GM19351 (cell line): ENCODE results near the gene GMPR.

Experiments used
- ATAC-seq: cut with Tn5 transposase; IDR thresholded peaks from one replicate; pipeline ENCODE4 v1.9.1; 2021; ENCODE audit warnings: mild to moderate bottlenecking, moderate library complexity; ENCODE audit not compliant: unreplicated experiment

Gene GMPR

DNA sequence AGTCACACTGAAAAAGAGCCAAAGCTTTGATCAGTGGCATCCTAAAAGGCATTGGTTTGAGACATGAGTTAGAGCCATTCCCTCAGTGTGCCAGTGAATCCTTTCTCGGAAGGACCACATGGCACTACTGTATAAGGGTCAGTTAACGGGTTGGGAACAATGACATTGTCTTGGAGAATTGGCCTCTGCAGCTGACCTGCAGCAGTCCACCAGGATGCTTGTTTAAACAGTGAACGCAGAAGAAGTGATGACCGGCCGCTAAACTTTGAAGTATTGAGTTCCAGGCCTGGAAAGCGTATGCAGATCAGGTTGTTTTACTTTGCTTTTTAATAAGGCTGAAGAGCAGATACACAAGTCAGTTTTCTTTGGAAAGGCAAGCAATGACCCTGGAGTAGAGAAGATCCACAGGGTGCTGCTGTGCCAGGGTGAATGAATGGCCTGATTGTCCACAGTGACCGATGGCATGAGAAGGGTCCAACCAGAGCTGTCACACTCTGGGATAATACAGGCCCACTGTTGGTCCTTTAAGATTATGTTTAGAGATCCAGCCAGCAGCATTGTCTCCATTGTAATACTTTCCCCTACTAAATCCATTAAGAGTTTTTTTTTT, 57.8 kb downstream of the GMPR start:
- no peak for ATAC-seq

DNA sequence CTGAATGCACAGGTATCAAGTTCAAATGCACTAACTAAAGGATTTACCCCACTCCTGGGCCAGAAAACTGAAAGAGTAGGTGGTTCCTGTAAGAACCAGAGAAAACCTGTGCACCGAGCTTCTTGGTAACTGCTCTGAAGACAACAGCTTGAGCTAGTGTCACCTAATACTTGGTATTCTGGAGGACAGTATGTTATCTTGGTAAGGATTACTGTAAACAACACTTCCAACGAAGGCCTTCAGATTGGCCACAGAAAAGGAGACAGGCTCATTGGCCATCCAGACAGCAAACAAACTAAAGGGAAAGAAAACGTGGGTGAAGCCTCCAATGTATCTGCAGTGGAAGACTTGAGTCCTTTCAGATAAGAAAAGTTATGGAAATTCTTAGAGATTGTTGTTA, 61.5 kb downstream of the GMPR start:
- ATAC-seq: no peak

DNA sequence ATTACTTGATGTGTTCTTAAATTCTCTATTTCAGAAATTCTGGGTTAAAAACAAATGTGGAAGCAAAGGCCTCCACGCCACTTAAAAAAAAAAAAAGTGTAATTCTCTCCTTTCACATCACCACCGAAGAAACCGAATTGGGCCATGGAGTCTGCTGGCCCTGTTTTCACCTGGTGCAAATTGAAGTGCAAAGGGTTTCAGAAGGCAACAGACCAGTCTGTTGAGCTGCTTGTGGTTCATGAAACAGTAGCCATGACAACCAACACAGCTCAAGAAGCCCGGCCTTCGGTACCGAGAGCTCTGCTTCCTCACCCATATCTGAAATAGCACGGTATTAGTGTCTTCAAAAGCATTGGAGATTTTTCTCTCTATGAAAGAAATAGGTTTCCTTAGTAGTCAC, 63.1 kb downstream of the GMPR start:
- ATAC-seq: peak; percentile 57

DNA sequence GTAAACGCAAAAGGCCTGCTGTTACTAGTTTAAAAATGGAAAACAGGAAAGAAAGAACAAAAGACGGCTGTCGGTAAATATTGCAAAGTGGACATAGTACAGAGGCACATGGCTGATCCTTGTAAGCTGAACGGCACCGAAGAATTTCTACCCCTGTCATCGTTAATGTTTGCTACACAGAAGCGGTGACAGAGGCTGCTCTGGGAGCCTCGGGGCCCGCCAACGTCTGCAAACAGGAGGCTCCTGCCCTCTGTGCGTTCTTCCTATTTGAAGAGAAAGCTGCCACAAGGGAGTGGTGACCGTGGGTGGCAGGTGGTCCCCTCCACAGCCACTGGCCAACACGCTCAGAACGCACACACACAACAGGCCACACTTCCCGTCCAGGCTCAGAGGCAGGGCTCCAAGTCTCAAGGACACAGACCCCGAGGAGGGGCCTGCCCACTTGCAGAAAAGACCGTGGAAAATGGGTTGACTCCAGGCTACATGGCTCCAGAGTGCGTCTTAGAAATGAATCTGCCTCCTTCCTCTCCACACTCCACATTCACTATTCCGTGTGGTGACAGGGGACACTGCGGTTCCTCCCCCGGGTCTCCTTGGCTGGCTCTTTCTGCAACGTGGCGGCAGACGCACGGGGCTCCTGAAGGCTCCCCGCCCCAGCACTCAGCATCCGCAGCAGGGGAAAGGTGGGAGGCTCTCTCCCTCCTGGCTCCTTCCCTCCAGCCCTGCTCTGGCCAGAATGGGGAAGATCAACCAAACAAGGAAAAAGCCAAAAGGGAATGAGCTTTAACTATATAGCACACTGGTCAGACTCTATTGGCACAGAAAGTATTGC, 64.5 kb downstream of the GMPR start:
- ATAC-seq: no peak

DNA sequence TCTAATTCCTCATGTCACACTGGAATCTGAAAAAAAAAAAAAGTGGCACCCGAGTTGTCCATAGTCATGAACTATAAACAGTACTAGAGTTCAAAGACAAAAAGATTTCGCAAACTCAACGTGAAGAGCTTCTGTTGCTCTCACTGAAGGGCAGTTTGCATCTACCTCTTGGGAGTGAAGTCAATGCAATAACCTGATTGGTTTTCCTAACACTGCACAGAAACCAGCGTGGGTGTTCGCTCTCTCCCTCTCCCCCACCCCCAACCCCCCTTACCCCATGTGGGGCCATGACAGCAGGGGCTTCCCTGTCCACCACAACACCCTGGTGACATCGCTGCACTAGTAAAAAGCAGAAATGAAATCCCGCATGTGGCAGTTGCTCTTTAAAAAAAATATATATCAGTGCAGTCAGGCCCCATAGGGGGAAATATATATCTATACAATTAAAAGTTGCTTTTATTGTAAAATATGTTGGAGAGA, 66.9 kb downstream of the GMPR start:
- peak; percentile 82 for ATAC-seq

DNA sequence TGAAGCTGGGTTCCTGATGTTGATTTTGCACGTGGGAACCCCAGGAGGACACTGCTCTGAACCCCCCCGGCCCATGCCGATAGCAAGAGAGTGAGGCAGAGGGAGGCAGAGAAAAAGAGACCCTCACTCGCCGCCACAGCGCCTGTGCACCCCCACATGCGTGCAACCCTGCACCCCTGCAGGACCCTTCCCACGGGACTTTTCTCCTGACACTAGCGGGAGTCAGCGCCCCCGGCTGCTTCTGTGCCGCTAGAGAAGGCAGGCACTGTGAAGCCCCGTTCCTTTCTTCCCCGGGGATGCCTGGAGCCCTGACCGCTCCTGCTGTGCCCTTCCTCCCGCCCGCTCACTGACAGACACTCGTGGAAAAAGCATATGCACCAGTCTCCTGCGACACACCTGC, 67.4 kb downstream of the GMPR start:
- ATAC-seq: peak; percentile 28

DNA sequence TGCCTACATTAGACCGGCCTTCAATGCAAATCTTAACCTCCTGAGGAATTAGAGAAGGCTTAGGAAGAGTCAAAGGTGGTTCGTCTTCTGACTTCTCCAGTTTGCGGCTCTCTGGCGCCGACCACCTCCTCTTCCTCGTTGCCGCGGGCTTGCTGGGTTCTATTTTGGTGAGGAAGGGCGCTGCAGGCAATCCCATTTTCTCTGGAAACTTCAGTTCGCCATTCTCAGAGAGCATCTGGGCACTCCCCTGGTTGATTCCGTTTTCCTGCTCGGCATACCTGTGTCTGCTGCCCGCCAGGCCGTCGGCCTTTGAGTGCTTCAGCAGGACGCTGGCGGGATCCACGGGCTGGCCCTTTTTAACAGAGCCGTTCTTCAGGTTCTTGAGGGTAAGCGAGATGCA, 67.9 kb downstream of the GMPR start:
- ATAC-seq: no peak

DNA sequence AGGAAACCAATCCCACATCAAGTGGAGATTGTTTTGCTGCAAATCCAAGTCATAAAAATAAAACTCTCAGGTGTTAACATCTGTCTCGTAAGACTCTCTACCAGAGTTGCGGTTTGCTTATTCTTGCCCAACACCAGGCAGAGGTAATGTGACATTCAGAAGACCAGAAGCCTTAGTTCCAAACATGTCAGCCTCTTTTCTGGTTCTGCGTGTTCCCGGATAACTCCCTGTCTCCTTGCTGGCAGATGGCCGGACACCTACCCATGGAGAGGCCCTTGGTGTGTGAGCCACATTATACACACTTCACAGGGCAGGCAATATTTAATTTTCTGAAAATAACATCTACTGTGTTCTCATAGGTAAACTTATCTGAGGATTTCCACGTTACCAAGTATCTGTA, 73.4 kb downstream of the GMPR start:
- ATAC-seq: no peak

DNA sequence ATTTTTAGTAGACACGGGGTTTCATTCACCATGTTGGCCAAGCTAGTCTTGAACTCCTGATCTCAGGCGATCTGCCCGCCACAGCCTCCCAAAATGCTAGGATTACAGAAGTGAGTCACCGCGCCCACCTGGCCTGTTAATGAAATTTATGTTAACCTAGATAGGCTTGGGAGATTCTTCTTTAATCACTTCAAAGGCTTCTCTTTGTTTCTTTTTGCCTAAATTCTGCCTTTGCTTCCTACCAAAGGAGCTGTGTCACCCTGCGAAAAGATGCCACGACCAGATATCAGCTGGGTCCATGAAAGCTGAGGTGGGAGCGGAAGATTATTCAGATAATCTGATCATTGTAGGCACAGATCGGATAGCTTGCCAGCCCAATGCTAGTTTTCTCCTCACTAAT, 75.3 kb downstream of the GMPR start:
- no peak for ATAC-seq

DNA sequence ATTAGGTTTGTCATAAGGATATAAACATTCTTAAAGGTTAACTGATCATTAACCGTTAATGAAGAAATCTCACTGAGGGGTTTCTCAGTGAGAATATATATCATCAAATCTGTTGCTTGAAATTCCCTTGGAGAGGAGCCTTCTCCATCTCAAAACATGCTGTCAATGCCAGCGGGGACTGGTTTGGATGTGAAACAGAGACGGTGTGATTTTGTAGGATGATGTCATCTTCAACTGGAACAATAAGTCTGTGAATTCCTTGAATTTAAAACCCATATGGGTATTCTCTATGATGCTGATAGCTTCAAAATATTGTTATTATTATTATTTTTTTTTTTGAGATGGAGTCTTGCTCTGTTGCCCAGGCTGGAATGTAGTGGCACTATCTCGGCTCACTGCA, 75.9 kb downstream of the GMPR start:
- ATAC-seq: no peak

DNA sequence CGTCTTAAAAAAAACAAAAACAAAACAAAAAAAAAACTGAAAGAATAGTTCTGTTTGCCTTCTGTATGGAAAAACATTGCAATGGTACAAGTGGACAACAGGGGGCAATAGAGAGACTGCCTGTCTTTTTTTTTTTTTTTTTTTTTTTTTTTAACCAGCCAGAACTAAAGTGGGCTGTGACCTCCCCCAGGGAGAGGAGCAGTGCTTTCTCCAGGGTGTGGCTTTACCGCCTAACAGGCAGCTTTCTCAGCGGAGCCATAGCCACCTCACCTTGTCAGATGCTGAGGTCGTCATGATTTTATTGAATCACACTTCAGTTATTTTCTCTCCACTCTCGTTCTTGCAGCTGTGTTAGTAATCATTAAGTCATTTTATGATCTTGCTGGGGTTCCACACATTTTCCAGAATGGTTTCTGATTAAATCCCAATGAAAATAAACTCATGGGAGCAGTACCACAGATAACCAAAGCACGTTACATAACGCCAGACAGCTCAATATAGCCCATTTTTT, 78.4 kb downstream of the GMPR start:
- ATAC-seq: no peak

DNA sequence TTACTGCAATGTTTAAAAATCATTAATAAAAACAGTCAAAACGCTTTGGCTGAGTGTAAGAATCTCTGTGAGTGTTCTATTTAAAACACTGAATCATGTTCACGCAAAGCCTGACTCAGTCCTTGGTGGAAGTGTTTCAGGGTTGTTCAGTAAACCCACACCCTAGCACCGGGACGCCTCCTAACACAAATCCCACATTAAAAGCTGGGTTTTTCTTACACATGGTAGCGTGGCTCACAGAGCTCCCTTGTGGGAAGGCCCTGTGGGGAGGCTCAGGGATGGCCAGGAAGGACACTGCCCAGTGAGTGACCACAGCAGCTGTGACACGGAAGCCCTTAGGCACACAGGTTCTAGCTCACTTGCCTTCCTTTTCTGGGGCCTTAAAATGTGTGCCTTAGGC, 80.2 kb downstream of the GMPR start:
- ATAC-seq: no peak

DNA sequence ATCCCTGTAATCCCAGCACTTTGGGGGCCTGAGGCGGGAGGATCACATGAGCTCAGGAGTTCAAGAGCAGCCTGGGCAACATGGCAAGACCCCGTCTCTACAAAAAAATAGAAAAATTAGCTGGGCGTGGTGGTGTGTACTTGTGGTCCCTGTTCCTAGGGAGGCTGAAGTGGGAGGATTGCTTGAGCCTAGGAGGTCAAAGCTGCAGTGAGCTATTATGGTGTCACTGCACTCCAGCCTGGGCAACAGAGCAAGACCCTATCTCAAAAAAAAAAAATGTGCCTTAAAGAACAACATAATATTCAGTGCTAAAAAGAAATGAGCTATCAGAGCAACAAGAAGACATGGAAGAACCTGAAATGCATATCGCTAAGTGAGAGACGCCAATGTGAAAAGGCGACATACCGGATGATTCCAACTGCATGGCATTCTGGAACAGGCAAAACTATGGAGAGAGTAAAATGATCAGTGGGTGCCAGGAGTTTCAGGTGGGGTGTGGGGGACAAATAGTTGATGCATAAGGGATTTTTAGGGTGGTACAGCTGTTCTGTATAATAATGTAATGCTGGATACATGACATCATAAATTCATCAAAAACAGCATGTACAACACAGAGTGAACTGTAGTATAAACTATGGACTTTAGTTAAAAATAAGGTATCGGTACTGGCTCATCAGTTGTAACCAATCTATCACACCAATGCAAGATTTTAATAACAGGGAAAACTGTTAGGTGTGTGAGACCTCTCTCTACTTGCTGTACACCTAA, 80.8 kb downstream of the GMPR start:
- ATAC-seq: no peak

DNA sequence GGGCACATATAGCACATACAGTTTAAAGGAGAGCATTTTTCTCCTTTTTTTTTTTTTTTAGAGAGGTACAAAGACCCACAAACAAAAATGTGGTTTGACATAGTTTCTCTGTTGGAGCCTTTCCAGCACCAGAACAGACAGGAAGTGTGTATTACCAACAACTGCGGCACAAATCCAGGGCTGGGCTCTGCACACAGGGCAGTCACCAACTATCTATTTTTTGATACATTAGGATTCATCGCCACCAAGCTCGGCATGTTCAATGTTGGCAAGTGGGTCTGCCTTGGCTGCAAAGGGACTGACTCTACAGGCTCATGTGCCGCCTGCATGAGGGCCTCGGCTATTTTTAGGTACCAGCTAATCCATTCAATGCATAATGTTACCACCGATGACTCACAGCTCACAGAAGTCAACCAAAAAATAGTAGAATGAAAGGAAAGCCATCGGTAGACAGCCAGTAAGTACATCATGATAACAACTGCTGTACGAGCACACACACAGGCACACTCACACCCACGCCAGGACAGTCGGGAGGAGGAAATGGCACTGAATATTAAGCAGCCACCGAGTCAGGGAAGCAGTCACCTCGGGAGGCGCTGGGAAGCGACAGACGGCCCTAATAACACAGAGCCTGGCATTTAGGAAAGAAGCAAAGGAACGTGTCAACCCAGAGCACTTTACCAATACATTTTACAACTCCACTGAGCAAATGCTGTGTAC, 81.6 kb downstream of the GMPR start:
- peak; percentile 56 for ATAC-seq

DNA sequence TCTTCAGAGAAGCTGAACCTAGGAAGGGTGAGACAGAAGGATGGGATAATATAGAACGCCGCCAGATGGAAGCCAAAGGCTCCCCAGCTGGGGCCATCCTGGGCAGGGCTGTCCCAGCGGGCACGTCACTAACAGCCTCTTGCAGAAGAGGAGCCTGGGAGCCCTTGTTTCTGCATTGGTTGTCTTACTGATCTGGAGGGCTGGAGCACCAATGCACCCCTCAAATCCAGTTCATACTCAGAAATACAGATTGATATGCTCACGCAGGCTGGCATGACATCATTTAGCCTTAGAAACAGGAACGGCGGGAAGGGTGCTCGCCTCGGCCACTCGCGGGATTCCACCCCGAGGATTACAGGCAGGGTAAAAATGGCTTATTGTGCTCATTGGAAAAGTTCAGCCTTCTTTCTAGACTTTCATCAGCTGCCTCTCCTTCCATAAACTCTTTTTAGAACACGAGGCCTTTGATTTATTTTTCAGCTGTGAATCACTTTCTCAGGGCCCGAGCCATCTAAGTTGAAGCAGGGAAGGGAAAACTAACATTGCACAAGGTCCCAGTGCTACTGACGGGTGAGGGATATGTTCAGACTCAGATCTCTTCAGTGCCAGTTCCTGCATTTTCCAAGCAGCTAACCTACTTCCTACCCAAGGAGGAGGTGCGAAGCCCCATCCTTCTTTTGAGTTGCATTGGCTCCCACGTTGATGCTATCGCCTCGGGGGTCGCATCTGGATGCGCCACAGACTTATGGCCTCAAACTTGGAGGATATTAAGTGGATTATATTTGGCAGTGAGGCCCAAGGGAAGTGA, 82.3 kb downstream of the GMPR start:
- ATAC-seq: no peak

DNA sequence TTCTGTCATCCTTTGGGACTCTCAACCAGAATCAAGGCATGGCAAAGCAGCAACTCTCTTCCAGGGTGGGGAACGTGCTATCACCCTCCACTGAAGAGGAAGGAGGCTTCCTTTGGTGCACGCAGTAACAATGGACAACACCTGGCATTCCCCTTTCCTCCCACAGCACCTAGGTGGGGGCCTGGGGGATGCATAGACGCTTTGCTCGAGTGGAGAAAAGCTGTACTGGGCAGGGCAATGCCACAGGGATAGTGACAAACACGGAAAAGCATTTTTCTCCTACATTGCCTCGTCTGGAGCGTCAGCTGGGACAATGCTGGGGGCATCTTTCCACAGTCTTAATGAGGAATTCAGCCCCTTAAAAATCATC, 82.9 kb downstream of the GMPR start:
- no peak for ATAC-seq

DNA sequence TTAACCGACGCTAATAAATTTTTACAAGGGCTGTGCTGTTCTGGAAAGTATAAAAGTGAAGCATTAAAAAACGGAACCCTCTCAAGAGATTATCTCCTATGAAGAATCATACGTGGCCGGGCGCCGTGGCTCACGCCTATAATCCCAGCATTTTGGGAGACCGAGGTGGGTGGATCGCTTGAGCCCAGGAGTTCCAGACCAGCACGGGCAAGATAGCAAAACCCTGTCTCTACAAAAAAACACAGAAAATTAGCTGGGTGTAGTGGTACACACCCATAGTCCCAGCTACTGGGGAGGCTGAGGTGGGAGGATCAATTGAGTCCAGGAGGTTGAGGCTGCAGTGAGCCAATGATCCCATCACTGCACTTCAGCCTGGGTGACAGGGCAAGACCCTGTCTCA, 83.4 kb downstream of the GMPR start:
- no peak for ATAC-seq

DNA sequence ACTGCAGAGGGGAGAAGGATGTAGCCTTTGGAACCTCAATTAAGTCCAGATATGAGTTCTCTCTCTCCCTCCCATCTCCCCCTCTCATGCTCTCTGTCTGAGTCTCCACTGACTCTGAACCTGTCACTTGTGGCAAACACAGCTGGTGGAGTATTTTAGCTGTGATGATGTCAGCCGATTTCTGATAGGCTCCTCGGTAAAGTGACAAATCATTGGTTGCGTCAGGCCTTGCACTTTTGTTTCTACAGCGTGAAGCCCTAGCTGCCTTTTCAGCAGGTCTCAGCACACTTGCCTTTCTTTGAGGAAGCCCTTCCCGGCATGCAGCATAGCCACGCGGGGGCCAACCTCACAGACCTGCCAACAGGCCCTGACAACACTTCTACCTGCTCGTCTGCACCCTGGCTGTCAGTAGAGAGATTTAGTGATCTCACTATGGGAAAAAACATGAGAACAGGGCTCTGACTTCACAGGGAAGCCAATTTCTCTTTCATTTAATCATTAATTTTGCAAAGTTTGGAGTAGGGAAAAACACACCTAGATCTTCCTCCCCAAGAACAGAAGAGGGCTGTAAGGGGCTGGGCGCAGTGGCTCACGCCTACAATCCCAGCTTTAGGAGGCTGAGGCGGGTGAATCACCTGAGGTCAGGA, 84.4 kb downstream of the GMPR start:
- ATAC-seq: peak; percentile 87

DNA sequence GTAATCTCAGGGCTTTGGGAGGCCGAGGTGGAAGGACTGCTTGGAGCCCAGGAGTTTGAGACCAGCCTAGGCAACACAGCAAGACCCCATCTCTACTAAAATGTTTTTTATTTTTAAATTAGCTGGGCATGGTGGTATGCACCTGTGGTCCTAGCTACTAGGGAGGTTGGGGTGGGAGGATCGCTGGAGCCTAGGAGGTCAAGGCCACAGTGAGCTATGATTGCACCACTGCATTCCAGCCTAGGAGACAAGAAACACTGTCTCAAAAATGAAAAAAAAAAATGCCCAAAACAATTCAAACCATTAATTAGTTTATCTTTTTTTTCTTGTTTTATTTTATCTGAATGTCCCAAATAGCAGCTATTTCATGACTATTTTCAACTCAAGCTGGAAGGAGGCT, 85.8 kb downstream of the GMPR start:
- no peak for ATAC-seq
